RWPE1 (cell line): ENCODE measurements around the gene PPP1R9B.

Source experiments
- CTCF ChIA-PET: fragments of 350-600 bp; sonication (Branson Sonifier 250); formaldehyde crosslinking; extraction: SDS; loops from one replicate; lab custom pipeline; 2021; lab: Yijun Ruan, JAX
- POLR2A ChIA-PET: fragments of 400-600 bp; formaldehyde crosslinking; extraction: SDS; loops from one replicate; lab custom pipeline; 2020; ENCODE audit warnings: antibody characterized with exemption; ENCODE audit not compliant: low non-redundant PET; lab: Yijun Ruan, JAX
- DNase-seq: peaks from one replicate; pipeline ENCODE4 v3.0.0; 2012; ENCODE audit warnings: low spot score
- H3K27ac ChIP-seq: fragments of 450-650 bp; 2 replicates; pipeline ENCODE4 v1.5.1; 2017
- CTCF ChIP-seq: fragments of 450-650 bp; conservative IDR thresholded peaks from 2 replicates; pipeline ENCODE4 v1.5.1; 2017; ENCODE audit warnings: low read depth, mild to moderate bottlenecking

PPP1R9B gene, protein sequence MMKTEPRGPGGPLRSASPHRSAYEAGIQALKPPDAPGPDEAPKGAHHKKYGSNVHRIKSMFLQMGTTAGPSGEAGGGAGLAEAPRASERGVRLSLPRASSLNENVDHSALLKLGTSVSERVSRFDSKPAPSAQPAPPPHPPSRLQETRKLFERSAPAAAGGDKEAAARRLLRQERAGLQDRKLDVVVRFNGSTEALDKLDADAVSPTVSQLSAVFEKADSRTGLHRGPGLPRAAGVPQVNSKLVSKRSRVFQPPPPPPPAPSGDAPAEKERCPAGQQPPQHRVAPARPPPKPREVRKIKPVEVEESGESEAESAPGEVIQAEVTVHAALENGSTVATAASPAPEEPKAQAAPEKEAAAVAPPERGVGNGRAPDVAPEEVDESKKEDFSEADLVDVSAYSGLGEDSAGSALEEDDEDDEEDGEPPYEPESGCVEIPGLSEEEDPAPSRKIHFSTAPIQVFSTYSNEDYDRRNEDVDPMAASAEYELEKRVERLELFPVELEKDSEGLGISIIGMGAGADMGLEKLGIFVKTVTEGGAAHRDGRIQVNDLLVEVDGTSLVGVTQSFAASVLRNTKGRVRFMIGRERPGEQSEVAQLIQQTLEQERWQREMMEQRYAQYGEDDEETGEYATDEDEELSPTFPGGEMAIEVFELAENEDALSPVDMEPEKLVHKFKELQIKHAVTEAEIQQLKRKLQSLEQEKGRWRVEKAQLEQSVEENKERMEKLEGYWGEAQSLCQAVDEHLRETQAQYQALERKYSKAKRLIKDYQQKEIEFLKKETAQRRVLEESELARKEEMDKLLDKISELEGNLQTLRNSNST

GRCh38 chr17:50150354-50151040, at the start of gene PPP1R9B:
PPP1R9B (minus strand) TSS chr17:50150677; CDS start chr17:50150513, 164 bp downstream.
- no peak for DNase-seq
- TF ChIP-seq CTCF: no peak
- POLR2A ChIA-PET: interaction anchor here (0.6 kb wide), 4 partner anchors 13 to 1328 kb away, joined by 4 to 7 read pairs (median 4); no protein-coding TSS in a partner anchor
- peak within 1 kb of the TSS; percentile 98 for H3K27ac ChIP-seq
- CTCF ChIA-PET: interaction anchor here (0.6 to 2.1 kb wide), 6 partner anchors 10 to 293 kb away, joined by 3 to 7 read pairs (median 4); no protein-coding TSS in a partner anchor

DNA sequence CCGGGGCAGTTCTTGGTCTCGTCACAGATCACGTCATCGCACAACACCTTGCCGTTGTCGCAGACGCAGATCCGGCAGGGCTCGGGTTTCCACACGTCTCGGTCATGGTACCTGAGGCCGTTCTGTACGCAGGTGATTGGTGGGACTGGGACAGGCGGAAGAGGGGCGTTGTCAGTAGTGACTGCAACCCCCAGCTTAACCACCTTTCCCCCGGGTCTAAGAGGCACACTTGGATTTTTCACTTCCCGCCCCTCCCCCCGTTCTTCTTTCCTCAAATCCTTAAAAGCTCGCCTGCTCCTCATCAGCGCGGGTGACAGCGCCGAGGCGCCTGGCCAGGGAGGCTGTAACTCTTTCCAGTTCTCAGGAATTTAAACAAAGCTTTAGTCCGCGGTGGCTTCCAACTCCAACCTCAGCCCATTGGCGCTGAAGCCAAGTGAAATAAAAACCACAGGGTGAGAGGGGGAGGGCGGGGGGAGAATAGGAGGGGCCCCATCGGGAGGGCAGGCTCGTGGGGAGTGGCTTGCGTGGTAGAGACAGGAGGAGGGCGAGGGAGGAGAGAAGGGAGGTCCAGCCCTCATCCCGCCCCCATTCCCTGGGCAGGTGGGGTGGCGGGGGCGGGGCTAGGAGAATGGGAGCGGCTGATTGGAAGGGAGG, 49.5 kb upstream of the PPP1R9B start:
- POLR2A ChIA-PET: interaction anchor here (0.6 to 0.7 kb wide), 5 partner anchors 72 to 144 kb away, joined by 3 to 6 read pairs (median 5); no protein-coding TSS in a partner anchor
- DNase-seq: peak; percentile 99
- peak overlapping the region; percentile 93 for H3K27ac ChIP-seq

GRCh38 chr17:50199211-50199802, 48.8 kb upstream of the PPP1R9B start:
- DNase-seq: no peak
- ChIA-PET POLR2A (interaction anchor here (0.6 kb wide), 3 partner anchors 73 to 145 kb away, joined by 4 to 6 read pairs (median 5); no protein-coding TSS in a partner anchor), CTCF (interaction anchor here (0.6 to 5.7 kb wide), 13 partner anchors 12 to 282 kb away, joined by 3 to 104 read pairs (median 5); partner anchors contain the start of gene TMEM92)
- H3K27ac ChIP-seq: peak overlapping the region; percentile 93
- no peak for TF ChIP-seq CTCF

More for the DNA sequence above, 49.5 kb upstream of the PPP1R9B start:
- TF ChIP-seq CTCF: no peak
- CTCF ChIA-PET: interaction anchor here (0.6 to 5.7 kb wide), 33 partner anchors 13 to 302 kb away, joined by 3 to 104 read pairs (median 4); partner anchors contain the start of genes LRRC59, RSAD1 and TMEM92

DNA sequence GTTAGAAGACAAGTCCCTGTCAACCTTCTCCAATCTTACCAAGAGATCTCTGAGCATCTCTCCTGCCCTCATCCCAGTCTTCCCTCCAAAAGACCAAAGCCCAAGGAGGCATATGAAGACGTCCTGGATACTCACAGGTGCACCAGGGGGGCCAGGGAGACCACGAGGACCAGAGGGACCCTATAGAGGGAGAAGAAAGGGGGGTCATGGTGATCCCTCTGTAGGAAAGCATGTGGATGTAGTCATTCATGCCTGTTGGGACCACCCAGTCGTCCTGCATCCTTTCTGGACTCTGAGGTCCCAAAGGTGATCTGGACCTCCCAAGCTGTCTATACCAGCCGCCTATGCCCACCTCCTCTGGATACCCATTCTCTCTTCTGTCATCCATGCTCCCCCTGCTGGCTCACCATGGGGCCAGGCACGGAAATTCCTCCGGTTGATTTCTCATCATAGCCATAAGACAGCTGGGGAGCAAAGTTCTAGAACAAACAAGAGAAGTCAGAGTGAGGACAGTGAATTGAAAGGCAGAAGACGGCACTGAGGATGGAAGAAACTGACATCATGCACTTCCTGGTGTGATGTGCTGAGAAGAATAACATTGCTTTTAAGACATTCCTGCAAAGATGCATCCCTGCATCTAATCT, 47.7 kb upstream of the PPP1R9B start:
- peak; percentile 71 for TF ChIP-seq CTCF
- H3K27ac ChIP-seq: no peak overlapping the region
- ChIA-PET CTCF (interaction anchor here (0.6 to 3.2 kb wide), 11 partner anchors 11 to 81 kb away, joined by 3 to 35 read pairs (median 3); no protein-coding TSS in a partner anchor), POLR2A (no interaction called here)
- peak; percentile 58 for DNase-seq

GRCh38 chr17:50196826-50197225, 46.3 kb upstream of the PPP1R9B start:
- H3K27ac ChIP-seq: peak overlapping the region; percentile 32; the same call in 1 of the 2 replicates
- ChIA-PET POLR2A (interaction anchor here (1.0 kb wide), 1 partner anchor 19 kb away, joined by 3 read pairs; no protein-coding TSS in a partner anchor), CTCF (interaction anchor here (0.7 to 3.2 kb wide), 3 partner anchors 27 to 100 kb away, joined by 3 to 35 read pairs (median 3); no protein-coding TSS in a partner anchor)
- no peak for TF ChIP-seq CTCF
- no peak for DNase-seq
